ENCODE measurements around the gene FGGY. TPM values are rescaled to one million over a fixed set of nuclear protein-coding genes. Genes with fewer than 3 reads are reported as not detected.

Gene FGGY
- total RNA-seq, 1 experiment from 2014 or later = 14.6 TPM

DNA sequence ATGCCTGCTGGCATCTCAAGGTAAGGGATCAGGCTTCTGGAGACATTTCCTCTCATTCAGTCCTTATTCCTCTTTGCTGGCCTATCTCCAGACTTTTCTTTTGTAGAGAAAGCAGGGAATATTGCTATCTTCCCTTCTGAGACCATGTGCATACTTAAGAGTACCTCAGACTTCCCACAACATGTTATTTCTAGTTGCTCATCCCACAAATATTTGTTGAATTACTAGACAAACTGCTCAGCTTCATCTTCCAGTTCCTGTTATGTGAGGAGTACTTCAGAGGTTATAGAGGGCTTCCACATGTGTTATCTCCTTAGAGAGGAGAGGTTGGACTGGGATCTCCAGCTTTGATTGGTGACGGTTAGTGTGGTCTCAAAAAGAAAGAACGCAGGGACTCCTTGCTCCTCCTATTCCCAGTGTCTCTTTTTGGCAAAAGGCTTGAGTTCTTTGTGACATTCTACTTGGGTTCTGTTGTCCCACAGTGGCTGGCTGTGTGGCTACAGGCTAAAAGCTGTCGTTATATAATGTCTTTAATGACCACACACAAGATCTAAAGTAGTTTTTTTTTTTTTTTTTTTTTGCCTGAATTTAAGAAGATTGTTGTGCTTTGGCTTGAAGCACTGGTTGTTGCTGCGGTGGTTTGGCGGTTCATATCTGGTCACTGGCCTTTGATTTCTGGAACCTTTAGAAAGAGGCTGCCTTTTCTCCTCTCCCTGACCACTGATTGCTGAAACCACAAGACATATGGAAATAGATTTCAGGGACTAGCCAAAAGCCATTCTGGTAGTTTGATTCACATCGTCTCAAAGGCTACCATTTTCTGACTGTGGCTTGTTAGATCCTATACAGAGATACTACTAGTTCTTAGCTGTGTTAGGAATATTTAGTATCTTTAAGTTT, 78.7 kb downstream of the FGGY start:
- Histone ChIP-seq H2BK20ac (ENCODE audit: low read depth, low read length, poor library complexity, severe bottlenecking) (no peak overlapping the region), H2BK15ac (ENCODE audit: low read depth, low read length) (no peak overlapping the region), H3T11ph (ENCODE audit: low read length) (no peak overlapping the region), H3K4me1 (ENCODE audit: insufficient read depth, low read length) (no peaks in the 10 kb centered on the region), H3K27me3 (ENCODE audit: insufficient read depth, low read length) (no peaks in the 10 kb centered on the region), H4K5ac (ENCODE audit: insufficient read length, low read depth, low read length) (no peak overlapping the region), H3K9ac (ENCODE audit: extremely low read depth, insufficient read length, low read length) (no peak overlapping the region), H3K9me3 (ENCODE audit: control insufficient read depth, low read depth, low read length) (no peaks in the 10 kb centered on the region), H3K23me2 (ENCODE audit: insufficient read length, low read depth, low read length, poor library complexity, severe bottlenecking) (no peaks in the 10 kb centered on the region), H3K79me2 (ENCODE audit: insufficient read depth, low read length) (no peaks in the 10 kb centered on the region), H2BK5ac (ENCODE audit: insufficient read length, low read length) (no peak overlapping the region), H3K18ac (ENCODE audit: insufficient read length, low read depth, low read length) (no peak overlapping the region), H2AK5ac (ENCODE audit: insufficient read length, low read length) (no peak overlapping the region), H3K56ac (ENCODE audit: insufficient read length, low read depth, low read length) (no peak overlapping the region), H3K79me1 (ENCODE audit: insufficient read depth, low read depth, low read length, poor library complexity, severe bottlenecking) (no peaks in the 10 kb centered on the region), H2BK12ac (ENCODE audit: insufficient read length, low read depth, low read length) (no peak overlapping the region), H3K27ac (ENCODE audit: insufficient read length, low read depth, low read length) (no peak overlapping the region), H4K91ac (ENCODE audit: insufficient read length, low read depth, low read length) (no peak overlapping the region), H3K4ac (ENCODE audit: low read depth, low read length) (no peak overlapping the region), H4K20me1 (ENCODE audit: control insufficient read depth, insufficient read depth, insufficient read length) (no peaks in the 10 kb centered on the region), H3K4me2 (ENCODE audit: insufficient read depth, insufficient read length, low read length) (no peak overlapping the region), H2AFZ (ENCODE audit: low read length) (no peak overlapping the region), H3K23ac (ENCODE audit: insufficient read length, low read depth, low read length) (no peak overlapping the region), H4K8ac (replicated peaks; ENCODE audit: insufficient read length, low read depth, low read length) (no peak overlapping the region), H3K14ac (ENCODE audit: insufficient read depth, low read length) (no peak overlapping the region), H2BK120ac (ENCODE audit: low read depth, low read length, poor library complexity, severe bottlenecking) (no peak overlapping the region)
- Mint-ChIP-seq H3K27me3 (ENCODE audit: low read depth) (no peaks in the 10 kb centered on the region), H3K9me3 (no peaks in the 10 kb centered on the region; a peak in 1 of 5 replicates), H3K4me3 (no peak overlapping the region), H3K36me3 (ENCODE audit: insufficient read depth in 1 of 3, low read depth in 3 of 3) (peaks cover 3 to 22% (median 9%) of the 10 kb centered on the region in 3 experiments; a peak in 6 of 7 replicates), H3K4me1 (no peaks in the 10 kb centered on the region), H3K27ac (no peak overlapping the region)
- DNase-seq = no peak
- no CpG with 5 or more reads among the region's 6 CpGs for WGBS (ENCODE audit: extremely low coverage, insufficient read length, low lambda C conversion rate)
- TF ChIP-seq, protein P1, sequence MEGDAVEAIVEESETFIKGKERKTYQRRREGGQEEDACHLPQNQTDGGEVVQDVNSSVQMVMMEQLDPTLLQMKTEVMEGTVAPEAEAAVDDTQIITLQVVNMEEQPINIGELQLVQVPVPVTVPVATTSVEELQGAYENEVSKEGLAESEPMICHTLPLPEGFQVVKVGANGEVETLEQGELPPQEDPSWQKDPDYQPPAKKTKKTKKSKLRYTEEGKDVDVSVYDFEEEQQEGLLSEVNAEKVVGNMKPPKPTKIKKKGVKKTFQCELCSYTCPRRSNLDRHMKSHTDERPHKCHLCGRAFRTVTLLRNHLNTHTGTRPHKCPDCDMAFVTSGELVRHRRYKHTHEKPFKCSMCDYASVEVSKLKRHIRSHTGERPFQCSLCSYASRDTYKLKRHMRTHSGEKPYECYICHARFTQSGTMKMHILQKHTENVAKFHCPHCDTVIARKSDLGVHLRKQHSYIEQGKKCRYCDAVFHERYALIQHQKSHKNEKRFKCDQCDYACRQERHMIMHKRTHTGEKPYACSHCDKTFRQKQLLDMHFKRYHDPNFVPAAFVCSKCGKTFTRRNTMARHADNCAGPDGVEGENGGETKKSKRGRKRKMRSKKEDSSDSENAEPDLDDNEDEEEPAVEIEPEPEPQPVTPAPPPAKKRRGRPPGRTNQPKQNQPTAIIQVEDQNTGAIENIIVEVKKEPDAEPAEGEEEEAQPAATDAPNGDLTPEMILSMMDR (conservative IDR thresholded peaks at IDR 0.05) = no peak
